Measurements from ENCODE around the gene TSEN54. TPM values are rescaled to one million over a fixed set of nuclear protein-coding genes. Genes with fewer than 3 reads are reported as not detected.

Gene TSEN54
- total and polyA plus RNA-seq, 5 donors from 2014 or later: 35.2 to 54.6 (median 52.3) TPM

- H3K4me3 Mint-ChIP-seq: no peak overlapping the region
- DNase-seq (no peak), ATAC-seq (ENCODE audit: low read depth in 2 of 2) (no peak)
- H3K27me3 Mint-ChIP-seq: no peaks in the 10 kb centered on the region
- Histone ChIP-seq H3K27me3 (ENCODE audit: control insufficient read depth, insufficient read depth, low read length) (no peaks in the 10 kb centered on the region), H3K36me3 (ENCODE audit: control insufficient read depth, insufficient read depth, low read length) (peaks cover 59% of the 10 kb centered on the region), H3K4me1 (ENCODE audit: control insufficient read depth, insufficient read depth, low read length, poor library complexity, severe bottlenecking) (no peaks in the 10 kb centered on the region), H3K9me3 (ENCODE audit: control insufficient read depth in 2 of 2, low read length in 2 of 2) (no peaks in the 10 kb centered on the region), H3K4me3 (ENCODE audit: low read depth, low read length) (no peak overlapping the region), H3K27ac (ENCODE audit: insufficient read depth, low read length, poor library complexity, severe bottlenecking) (no peak overlapping the region)
- H3K9me3 Mint-ChIP-seq: no peaks in the 10 kb centered on the region
- no peak overlapping the region for H3K27ac Mint-ChIP-seq
- H3K4me1 Mint-ChIP-seq: peaks cover 0 to 5% (median 0%) of the 10 kb centered on the region in 4 donors
- H3K36me3 Mint-ChIP-seq: peaks cover 13% of the 10 kb centered on the region
Measured at GRCh38 chr17:75494326-75494877, 21.9 kb upstream of the TSEN54 start.

DNA sequence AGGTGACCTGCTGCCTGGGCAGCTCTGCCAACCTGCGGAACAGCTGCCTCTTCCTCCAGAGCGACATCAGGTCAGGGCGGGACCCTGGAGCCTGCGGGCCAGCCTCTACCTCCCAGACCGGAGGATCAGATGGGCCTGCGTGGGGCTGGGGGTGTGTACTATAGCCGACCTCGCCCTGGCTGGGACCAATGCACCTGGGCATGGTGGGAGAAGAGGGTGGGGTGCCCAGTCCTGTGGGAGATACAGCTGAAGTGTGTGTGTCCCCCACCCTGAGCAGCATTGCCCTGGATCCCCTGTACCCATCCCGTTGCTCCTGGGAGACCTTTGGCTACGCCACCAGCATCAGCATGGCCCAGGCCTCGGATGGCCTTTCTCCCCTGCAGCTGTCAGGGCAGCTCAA, 20.3 kb upstream of the TSEN54 start:
- peaks cover 55% of the 10 kb centered on the region for H3K36me3 ChIP-seq (ENCODE audit: control insufficient read depth, insufficient read depth, low read length)
- H3K4me1 Mint-ChIP-seq: peaks cover 0 to 5% (median 0%) of the 10 kb centered on the region in 4 donors

GRCh38 chr17:75498039-75498725, 18.1 kb upstream of the TSEN54 start:
- Mint-ChIP-seq H3K27ac (peak overlapping the region in 1 of 3 donors; percentile 20), H3K9me3 (no peaks in the 10 kb centered on the region), H3K4me3 (no peak overlapping the region), H3K27me3 (no peaks in the 10 kb centered on the region), H3K4me1 (peaks cover 0 to 3% (median 0%) of the 10 kb centered on the region in 4 donors), H3K36me3 (peaks cover 8% of the 10 kb centered on the region)
- H3K9me3 ChIP-seq (ENCODE audit: control insufficient read depth in 2 of 2, low read length in 2 of 2): no peaks in the 10 kb centered on the region
- no peaks in the 10 kb centered on the region for H3K4me1 ChIP-seq (ENCODE audit: control insufficient read depth, insufficient read depth, low read length, poor library complexity, severe bottlenecking)
- H3K27me3 ChIP-seq (ENCODE audit: control insufficient read depth, insufficient read depth, low read length): no peaks in the 10 kb centered on the region
- H3K36me3 ChIP-seq (ENCODE audit: control insufficient read depth, insufficient read depth, low read length): peaks cover 46% of the 10 kb centered on the region
- no peak overlapping the region for H3K27ac ChIP-seq (ENCODE audit: insufficient read depth, low read length, poor library complexity, severe bottlenecking)
- ATAC-seq (ENCODE audit: low read depth in 2 of 2) (no peak), DNase-seq (no peak)
- no peak overlapping the region for H3K4me3 ChIP-seq (ENCODE audit: low read depth, low read length)

More for the DNA sequence above, 20.3 kb upstream of the TSEN54 start:
- no peaks in the 10 kb centered on the region for H3K4me1 ChIP-seq (ENCODE audit: control insufficient read depth, insufficient read depth, low read length, poor library complexity, severe bottlenecking)
- Mint-ChIP-seq H3K4me3 (no peak overlapping the region), H3K36me3 (peaks cover 13% of the 10 kb centered on the region), H3K27ac (no peak overlapping the region), H3K9me3 (no peaks in the 10 kb centered on the region), H3K27me3 (no peaks in the 10 kb centered on the region)
- ATAC-seq (ENCODE audit: low read depth in 2 of 2): no peak
- H3K27me3 ChIP-seq (ENCODE audit: control insufficient read depth, insufficient read depth, low read length): no peaks in the 10 kb centered on the region
- DNase-seq: no peak
- no peak overlapping the region for H3K27ac ChIP-seq (ENCODE audit: insufficient read depth, low read length, poor library complexity, severe bottlenecking)
- H3K4me3 ChIP-seq (ENCODE audit: low read depth, low read length): no peak overlapping the region
- H3K9me3 ChIP-seq (ENCODE audit: control insufficient read depth in 2 of 2, low read length in 2 of 2): no peaks in the 10 kb centered on the region

DNA sequence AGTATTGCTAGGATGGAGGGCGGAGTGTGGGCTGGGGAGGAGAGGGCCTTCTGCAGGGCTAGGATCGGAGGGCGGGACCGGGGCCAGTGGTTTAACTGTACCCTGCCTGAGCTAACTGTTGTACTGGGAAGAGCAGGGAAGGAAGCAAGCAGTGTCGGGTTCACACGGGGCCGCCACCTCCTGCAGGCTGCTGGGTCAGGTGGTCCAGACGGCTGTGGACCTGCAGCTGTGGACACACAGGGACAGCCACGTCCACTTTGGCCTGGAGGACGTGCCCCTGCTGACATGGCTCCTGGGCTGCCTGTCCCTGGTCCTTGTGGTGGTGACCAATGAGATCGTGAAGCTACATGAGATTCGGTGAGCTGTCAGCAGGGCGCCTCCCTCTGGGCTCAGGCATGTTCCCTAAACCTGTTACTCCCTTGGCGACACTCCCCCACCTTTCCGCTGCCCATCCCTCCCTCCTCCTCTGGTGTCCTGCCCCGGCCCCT, 17.6 kb upstream of the TSEN54 start:
- peaks cover 40% of the 10 kb centered on the region for H3K36me3 ChIP-seq (ENCODE audit: control insufficient read depth, insufficient read depth, low read length)
- no peaks in the 10 kb centered on the region for H3K27me3 ChIP-seq (ENCODE audit: control insufficient read depth, insufficient read depth, low read length)
- Mint-ChIP-seq H3K4me3 (no peak overlapping the region), H3K27me3 (no peaks in the 10 kb centered on the region), H3K9me3 (no peaks in the 10 kb centered on the region), H3K4me1 (peaks cover 0 to 3% (median 0%) of the 10 kb centered on the region in 4 donors), H3K36me3 (peaks cover 8% of the 10 kb centered on the region), H3K27ac (peak overlapping the region in 1 of 3 donors; percentile 48)
- H3K9me3 ChIP-seq (ENCODE audit: control insufficient read depth in 2 of 2, low read length in 2 of 2): no peaks in the 10 kb centered on the region
- ATAC-seq (ENCODE audit: low read depth in 2 of 2) (no peak), DNase-seq (no peak)
- H3K4me1 ChIP-seq (ENCODE audit: control insufficient read depth, insufficient read depth, low read length, poor library complexity, severe bottlenecking): no peaks in the 10 kb centered on the region
- no peak overlapping the region for H3K27ac ChIP-seq (ENCODE audit: insufficient read depth, low read length, poor library complexity, severe bottlenecking)
- no peak overlapping the region for H3K4me3 ChIP-seq (ENCODE audit: low read depth, low read length)

DNA sequence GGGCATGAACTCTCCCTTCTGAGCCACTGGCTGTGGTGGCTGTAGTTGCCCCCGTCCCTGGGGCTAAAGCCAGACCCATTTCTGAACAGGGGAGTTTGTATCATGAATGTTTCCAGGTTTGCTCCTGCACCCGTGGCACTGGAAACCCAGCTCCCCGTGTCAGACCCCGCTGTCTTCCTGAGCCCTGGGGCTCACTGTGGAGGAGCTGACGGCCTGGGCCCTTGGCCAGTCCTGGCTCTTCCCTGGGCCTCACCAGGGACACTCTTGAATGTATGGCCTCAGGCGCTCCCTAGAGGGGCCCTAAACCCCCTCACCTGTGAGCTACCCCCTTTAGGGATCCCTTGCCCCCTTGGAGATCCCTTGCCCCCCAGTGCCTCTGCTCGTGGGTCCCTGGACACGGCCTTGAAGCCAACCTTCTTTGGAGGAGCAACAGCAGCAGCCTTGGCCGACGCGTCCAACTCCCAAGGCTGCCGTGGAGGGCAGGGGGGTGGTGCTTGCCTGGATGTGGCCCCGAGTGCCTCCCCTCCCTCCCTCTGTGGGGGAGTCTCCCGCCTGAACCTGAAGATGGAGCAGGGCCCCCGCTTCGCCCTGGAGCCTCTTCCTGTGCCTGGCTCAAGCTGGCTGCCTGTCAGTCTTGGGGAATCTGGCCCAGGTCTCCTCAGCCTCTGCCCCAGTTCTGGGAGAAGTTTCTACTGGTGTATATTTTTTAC, 16.9 kb upstream of the TSEN54 start:
- no peak overlapping the region for H3K4me3 Mint-ChIP-seq
- peaks cover 5% of the 10 kb centered on the region for H3K36me3 Mint-ChIP-seq
- no peaks in the 10 kb centered on the region for H3K9me3 ChIP-seq (ENCODE audit: control insufficient read depth in 2 of 2, low read length in 2 of 2)
- no peaks in the 10 kb centered on the region for H3K4me1 ChIP-seq (ENCODE audit: control insufficient read depth, insufficient read depth, low read length, poor library complexity, severe bottlenecking)
- ATAC-seq (ENCODE audit: low read depth in 2 of 2) (no peak), DNase-seq (no peak)
- no peaks in the 10 kb centered on the region for H3K27me3 ChIP-seq (ENCODE audit: control insufficient read depth, insufficient read depth, low read length)
- H3K9me3 Mint-ChIP-seq: no peaks in the 10 kb centered on the region
- peaks cover 35% of the 10 kb centered on the region for H3K36me3 ChIP-seq (ENCODE audit: control insufficient read depth, insufficient read depth, low read length)
- H3K27ac Mint-ChIP-seq: peak overlapping the region in 1 of 3 donors; percentile 36
- H3K27me3 Mint-ChIP-seq: no peaks in the 10 kb centered on the region
- H3K4me1 Mint-ChIP-seq: peaks cover 0 to 3% (median 0%) of the 10 kb centered on the region in 4 donors
- no peak overlapping the region for H3K4me3 ChIP-seq (ENCODE audit: low read depth, low read length)
- no peak overlapping the region for H3K27ac ChIP-seq (ENCODE audit: insufficient read depth, low read length, poor library complexity, severe bottlenecking)

DNA sequence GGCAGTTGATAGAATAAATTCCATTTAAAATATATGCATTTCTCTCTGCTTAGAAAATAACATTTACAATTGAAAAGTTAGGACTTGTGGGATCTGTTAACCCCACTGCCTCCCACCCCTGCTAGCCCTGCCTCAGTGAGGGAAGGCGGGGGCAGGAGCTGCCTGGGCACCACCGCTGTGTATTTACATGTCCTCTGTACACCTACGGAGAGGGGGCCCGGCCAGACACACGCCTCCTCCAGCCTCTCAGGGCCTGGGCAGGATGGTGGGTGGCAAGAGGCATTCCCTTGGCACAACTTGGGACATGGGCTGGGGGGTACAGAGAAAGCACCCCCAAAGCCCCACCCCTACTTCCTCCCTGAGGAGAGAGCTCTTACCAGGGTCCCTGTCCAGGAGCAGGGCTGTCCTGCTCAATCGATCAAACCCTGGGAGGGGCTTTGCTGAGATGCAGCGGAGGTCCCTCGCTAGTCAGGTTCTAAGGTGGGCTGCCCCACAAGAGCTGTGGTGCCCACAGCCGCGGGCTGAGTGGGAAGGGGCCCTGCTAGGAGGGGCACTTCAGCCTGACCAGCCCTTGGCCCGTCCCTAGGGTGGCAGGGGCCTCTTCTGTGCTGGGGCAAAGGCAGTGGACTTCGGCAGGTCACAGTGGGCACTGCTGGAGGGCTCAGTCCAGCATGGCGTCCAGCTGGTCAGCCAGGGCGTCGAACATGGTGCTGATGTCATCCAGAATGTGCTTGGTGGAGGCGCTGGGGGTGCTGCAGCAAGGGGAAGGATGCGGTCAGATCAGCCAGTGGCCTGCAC, 15.7 kb upstream of the TSEN54 start:
- no peaks in the 10 kb centered on the region for H3K9me3 Mint-ChIP-seq
- peaks cover 4% of the 10 kb centered on the region for H3K36me3 Mint-ChIP-seq
- peaks cover 24% of the 10 kb centered on the region for H3K36me3 ChIP-seq (ENCODE audit: control insufficient read depth, insufficient read depth, low read length)
- H3K27me3 ChIP-seq (ENCODE audit: control insufficient read depth, insufficient read depth, low read length): no peaks in the 10 kb centered on the region
- no peak overlapping the region for H3K4me3 Mint-ChIP-seq
- no peaks in the 10 kb centered on the region for H3K9me3 ChIP-seq (ENCODE audit: control insufficient read depth in 2 of 2, low read length in 2 of 2)
- no peak overlapping the region for H3K27ac Mint-ChIP-seq
- H3K4me1 ChIP-seq (ENCODE audit: control insufficient read depth, insufficient read depth, low read length, poor library complexity, severe bottlenecking): no peaks in the 10 kb centered on the region
- H3K4me1 Mint-ChIP-seq: peaks cover 0 to 3% (median 0%) of the 10 kb centered on the region in 4 donors
- no peaks in the 10 kb centered on the region for H3K27me3 Mint-ChIP-seq
- H3K27ac ChIP-seq (ENCODE audit: insufficient read depth, low read length, poor library complexity, severe bottlenecking): no peak overlapping the region
- DNase-seq: no peak
- H3K4me3 ChIP-seq (ENCODE audit: low read depth, low read length): no peak overlapping the region
- no peak for ATAC-seq (ENCODE audit: low read depth in 2 of 2)

DNA sequence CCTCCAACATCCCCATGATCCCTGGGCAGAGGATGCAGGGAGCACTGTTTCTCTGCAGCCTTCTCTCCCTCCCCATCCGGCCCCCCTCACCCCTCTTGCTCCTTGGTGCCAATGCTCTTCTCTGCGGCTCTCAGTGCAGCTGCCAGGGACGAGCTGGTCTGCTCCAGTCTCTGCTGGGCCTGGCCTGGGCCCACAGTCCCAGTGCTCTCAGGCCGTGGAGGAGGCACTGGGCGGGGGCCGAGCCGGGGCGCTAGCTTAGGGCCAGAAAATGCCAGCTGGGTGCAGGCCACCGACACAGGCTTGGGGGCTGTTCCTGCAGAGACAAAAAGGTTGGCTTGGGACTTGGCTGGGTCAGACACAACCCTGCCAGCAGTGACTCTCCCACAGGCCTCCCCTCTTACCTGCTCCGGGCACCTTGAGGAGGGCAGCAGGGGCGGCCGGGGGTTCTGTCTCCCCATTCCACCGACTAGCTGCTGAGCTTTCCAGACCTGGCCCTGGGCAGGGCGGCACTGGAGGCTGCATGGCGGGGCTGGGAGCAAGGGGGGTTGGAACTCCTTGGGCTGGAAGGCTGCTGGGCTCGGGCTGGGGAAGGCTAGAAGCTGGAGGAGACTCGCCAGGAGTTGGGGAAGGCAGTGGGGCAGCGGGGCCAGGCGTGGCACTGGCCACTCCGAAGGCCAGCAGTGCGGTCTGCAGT, 14.8 kb upstream of the TSEN54 start:
- no peaks in the 10 kb centered on the region for H3K4me1 ChIP-seq (ENCODE audit: control insufficient read depth, insufficient read depth, low read length, poor library complexity, severe bottlenecking)
- no peak overlapping the region for H3K4me3 Mint-ChIP-seq
- H3K9me3 Mint-ChIP-seq: no peaks in the 10 kb centered on the region
- H3K27ac ChIP-seq (ENCODE audit: insufficient read depth, low read length, poor library complexity, severe bottlenecking): no peak overlapping the region
- peaks cover 18% of the 10 kb centered on the region for H3K36me3 ChIP-seq (ENCODE audit: control insufficient read depth, insufficient read depth, low read length)
- DNase-seq: no peak
- peaks cover 4% of the 10 kb centered on the region for H3K36me3 Mint-ChIP-seq
- H3K27ac Mint-ChIP-seq: no peak overlapping the region
- H3K4me1 Mint-ChIP-seq: peaks cover 0 to 3% (median 0%) of the 10 kb centered on the region in 4 donors
- ATAC-seq (ENCODE audit: low read depth in 2 of 2): no peak
- H3K4me3 ChIP-seq (ENCODE audit: low read depth, low read length): no peak overlapping the region
- no peaks in the 10 kb centered on the region for H3K27me3 ChIP-seq (ENCODE audit: control insufficient read depth, insufficient read depth, low read length)
- H3K27me3 Mint-ChIP-seq: no peaks in the 10 kb centered on the region
- H3K9me3 ChIP-seq (ENCODE audit: control insufficient read depth in 2 of 2, low read length in 2 of 2): no peaks in the 10 kb centered on the region
